Psoas muscle (tissue), 8 donors: ENCODE results near the gene ATF5. TPM values are rescaled to one million over a fixed set of nuclear protein-coding genes. Genes with fewer than 3 reads are reported as not detected.

ENCODE experiments used
- ATAC-seq, 4 donors: fragments of 200-7000 bp; cut with Tn5 transposase; one replicate each; pipeline ENCODE4 v1.9.1; 2020; ENCODE audit warnings: moderate library complexity in 3 of 4, mild to moderate bottlenecking in 2 of 4
- DNase-seq, 2 donors: peaks; one replicate each; pipeline ENCODE4 v3.0.0-alpha.2; 2020
- H3K27ac ChIP-seq: fragments of 200-600 bp; one replicate; pipeline ENCODE4 v1.8.0; 2022
- H3K27me3 ChIP-seq, 3 donors: fragments of 200-600 bp in 1 of 3; one replicate each; pipeline versions ENCODE4 v1.6.1 to v1.8.0; 2013 to 2022; ENCODE audit warnings: low read length in 2 of 3, mild to moderate bottlenecking in 2 of 3, moderate library complexity in 1 of 3; ENCODE audit not compliant: insufficient read depth in 3 of 3
- H3K36me3 ChIP-seq, 2 donors: fragments of 200-600 bp in 1 of 2; one replicate each; pipeline versions ENCODE4 v1.6.1 to v1.8.0; 2013 to 2022; ENCODE audit warnings: low read depth in 1 of 2, mild to moderate bottlenecking in 1 of 2, moderate library complexity in 1 of 2; ENCODE audit not compliant: insufficient read depth in 1 of 2
- H3K4me1 ChIP-seq: fragments of 200-600 bp; one replicate; pipeline ENCODE4 v1.8.0; 2022
- H3K4me3 ChIP-seq: fragments of 200-600 bp; one replicate; pipeline ENCODE4 v1.8.0; 2022; ENCODE audit warnings: mild to moderate bottlenecking
- H3K9me3 ChIP-seq: fragments of 200-600 bp; one replicate; pipeline ENCODE4 v1.8.0; 2022
- CTCF ChIP-seq: fragments of 200-600 bp; IDR thresholded peaks from one replicate; pipeline ENCODE4 v1.8.0; 2022; ENCODE audit warnings: antibody characterized with exemption
- WGBS, 3 donors: extraction: QIAGEN DNeasy Blood & Tissue Kit; methylation state at CpG; one replicate each; pipeline versions ENCODE4 v1.1.6 to v1.1.7; 2013; 5-methylcytosine and 5-hydroxymethylcytosine counted together
- intact Hi-C, 2 donors: fragments of 100-400 bp; cut with DNase I; formaldehyde crosslinking; loops; one replicate each; pipeline versions ENCODE4 v1.11.0 to v1.14.2; 2022
- polyA plus RNA-seq, 3 donors: library from polyadenylated mRNA; stranded (reverse); fragments of 200-250 nt; gene quantifications; one replicate each; pipeline ENCODE4 v1.2.3, GENCODE V29; 2013
- total RNA-seq, 4 donors: library from RNA; stranded (reverse); fragmentation: NEBNext Ultra II Directional in 2 of 4; extraction: Animal tissue kit (Norgen Biotek cat#: 25700) in 2 of 4; gene quantifications; one replicate each; pipeline versions ENCODE4 v1.2.1 to v1.2.4, GENCODE V29; 2021 to 2023
- donor health status: healthy with polysubstance abuse.
- donor health status: DM: no; HTN: no; CAD: no; lungs with moderate emphysema.
- donor health status: Bipolar disorder and iron deficiency.
- donor health status: healthy.
- donor health status: DM: yes; HTN: yes; CAD: no.
- donor health status: DM: no; HTN: no; CAD: no.
- donor health status: DM: no; HTN: no; CAD: no.
- donor health status: DM: yes; HTN: yes; CAD: no.

ATF5 gene
- total and polyA plus RNA-seq, 7 donors, result 10.0 to 39.4 (median 21.0) TPM

DNA sequence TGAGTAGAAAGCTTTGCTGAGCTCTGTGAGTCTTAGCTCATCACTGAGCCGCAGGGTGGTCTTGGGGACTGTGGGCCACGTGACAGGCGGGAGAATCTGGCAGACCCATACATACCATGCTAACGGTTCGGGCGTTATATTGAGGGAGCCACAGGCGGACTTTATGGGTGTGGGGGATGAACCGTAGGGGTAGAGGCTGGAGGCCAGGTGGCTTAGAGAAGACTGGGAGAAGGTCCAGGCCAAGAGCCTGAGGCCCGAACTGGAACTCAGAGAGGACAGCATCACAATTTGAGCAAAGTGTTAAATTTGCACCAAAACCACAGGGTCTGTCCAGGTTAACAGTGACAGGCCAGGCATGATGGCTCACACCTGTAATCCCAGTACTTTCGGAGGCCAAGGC lies 15.3 kb upstream of the ATF5 start:
- intact Hi-C loops, result no loop called here
- WGBS, 3 donors, result 79 to 81% (median 80%) methylated on average over 10 of the region's 10 CpGs
- no peaks in the 10 kb centered on the region for H3K4me1 ChIP-seq
- no peak overlapping the region for H3K4me3 ChIP-seq
- H3K36me3 ChIP-seq, result peaks cover 0 to 69% of the 10 kb centered on the region in 2 donors
- H3K9me3 ChIP-seq, result no peaks in the 10 kb centered on the region
- TF ChIP-seq CTCF, result no peak
- H3K27me3 ChIP-seq, result no peaks in the 10 kb centered on the region
- ATAC-seq (no peak), DNase-seq (no peak)
- no peak overlapping the region for H3K27ac ChIP-seq

DNA sequence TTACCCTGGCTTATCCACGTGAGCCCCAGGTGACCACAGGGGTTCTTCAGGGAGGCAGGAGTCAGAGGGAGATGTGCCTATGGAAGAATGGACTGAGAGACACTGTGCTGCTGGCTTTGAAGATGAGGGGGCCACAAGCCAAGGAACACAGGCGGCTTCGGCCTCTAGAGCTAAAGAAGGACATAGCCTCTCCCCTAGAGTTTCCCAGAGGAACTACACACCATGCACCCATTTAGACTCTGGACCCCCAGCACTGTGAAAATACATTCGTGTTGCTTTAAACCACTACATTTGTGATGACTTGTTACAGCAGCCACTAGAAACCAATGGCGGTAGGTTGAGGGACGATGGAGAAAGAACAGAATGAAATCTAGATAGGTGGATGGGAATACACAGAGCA lies 13.7 kb upstream of the ATF5 start:
- DNase-seq (no peak), ATAC-seq (no peak)
- H3K36me3 ChIP-seq, result peaks cover 0 to 58% of the 10 kb centered on the region in 2 donors
- H3K4me1 ChIP-seq, result no peaks in the 10 kb centered on the region
- no peaks in the 10 kb centered on the region for H3K27me3 ChIP-seq
- intact Hi-C loops, result no loop called here
- WGBS, 3 donors, result 97 to 99% (median 97%) methylated on average over 6 of the region's 6 CpGs
- H3K27ac ChIP-seq, result no peak overlapping the region
- H3K9me3 ChIP-seq, result no peaks in the 10 kb centered on the region
- no peak for TF ChIP-seq CTCF
- H3K4me3 ChIP-seq, result no peak overlapping the region

- Histone ChIP-seq H3K4me1 (no peaks in the 10 kb centered on the region), H3K27ac (no peak overlapping the region), H3K36me3 (peaks cover 0 to 50% of the 10 kb centered on the region in 2 donors), H3K27me3 (no peaks in the 10 kb centered on the region), H3K4me3 (no peak overlapping the region), H3K9me3 (no peaks in the 10 kb centered on the region)
- intact Hi-C loops, result no loop called here
- DNase-seq, result no peak
- WGBS, 3 donors, result 73 to 83% (median 77%) methylated on average over 21 of the region's 21 CpGs
- no peak for TF ChIP-seq CTCF
- peak; percentile 27 to 34 (median 32) for ATAC-seq
These were observed 11.9 kb upstream of the ATF5 start for GRCh38 chr19:49916839-49917733.

DNA sequence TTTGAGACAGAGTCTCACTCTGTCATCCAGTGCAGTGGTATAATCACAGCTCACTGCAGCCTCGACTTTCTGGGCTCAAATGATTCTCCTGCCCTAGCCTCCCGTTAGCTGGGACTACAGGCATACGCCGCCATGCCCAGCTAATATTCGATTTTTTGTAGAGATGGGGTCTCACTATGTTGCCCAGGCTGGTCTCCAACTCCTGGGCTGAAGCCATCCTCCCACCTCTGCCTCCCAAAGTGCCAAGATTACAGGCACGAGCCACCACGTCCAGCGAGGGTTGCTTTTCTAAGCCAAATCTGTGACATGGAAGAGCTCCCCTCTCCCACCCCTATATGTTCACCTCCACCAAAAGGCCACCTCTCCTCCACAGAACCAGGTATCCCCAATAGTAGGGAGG lies 10.9 kb upstream of the ATF5 start:
- ATAC-seq, result no peak
- Histone ChIP-seq H3K4me1 (no peaks in the 10 kb centered on the region), H3K27ac (no peak overlapping the region), H3K4me3 (no peak overlapping the region), H3K27me3 (no peaks in the 10 kb centered on the region), H3K9me3 (no peaks in the 10 kb centered on the region), H3K36me3 (peaks cover 0 to 49% of the 10 kb centered on the region in 2 donors)
- no peak for TF ChIP-seq CTCF
- intact Hi-C loops, result no loop called here
- DNase-seq, result no peak
- 91 to 95% (median 93%) methylated on average over 8 of the region's 8 CpGs for WGBS, 3 donors
